Thyroid gland (tissue), 4 donors: ENCODE measurements around the gene ADAMTSL3. TPM values are rescaled to one million over a fixed set of nuclear protein-coding genes. Genes with fewer than 3 reads are reported as not detected.

Experiments used
- DNase-seq, 2 donors: peaks; one replicate each; pipeline ENCODE4 v3.0.0-alpha.2; 2019
- H3K27ac ChIP-seq, 3 donors: fragments of 200-600 bp; sonication (generic); 1 replicate in 2 of 3; 2 replicates in 1 of 3; pipeline ENCODE4 v1.5.1; 2016 to 2019; ENCODE audit warnings: mild to moderate bottlenecking in 1 of 3, moderate library complexity in 1 of 3
- H3K27me3 ChIP-seq: fragments of 200-600 bp; sonication (generic); one replicate; pipeline ENCODE4 v1.5.1; 2019
- H3K36me3 ChIP-seq, 2 donors: fragments of 200-600 bp; sonication (generic); one replicate each; pipeline ENCODE4 v1.5.1; 2016 to 2019
- H3K4me1 ChIP-seq, 2 donors: fragments of 200-600 bp; sonication (generic); one replicate each; pipeline ENCODE4 v1.5.1; 2017 to 2019
- H3K4me3 ChIP-seq, 3 donors: fragments of 200-600 bp; sonication (generic); replicated peaks in 1 of 3; 1 replicate in 2 of 3; 2 replicates in 1 of 3; pipeline ENCODE4 v1.5.1; 2016; ENCODE audit warnings: mild to moderate bottlenecking in 1 of 3
- H3K9me3 ChIP-seq: fragments of 200-600 bp; sonication (generic); one replicate; pipeline ENCODE4 v1.5.1; 2017
- CTCF ChIP-seq, 6 experiments: fragments of 200-600 bp in 3 of 6; fragments of 450-650 bp in 3 of 6; sonication (generic) in 3 of 6; IDR thresholded peaks; one replicate each; pipeline ENCODE4 v1.5.1; 2016 to 2019; ENCODE audit warnings: antibody characterized with exemption in 6 of 6, mild to moderate bottlenecking in 2 of 6, inconsistent platforms in 1 of 6, moderate library complexity in 1 of 6
- POLR2A ChIP-seq, 2 donors: fragments of 450-650 bp; IDR thresholded peaks; one replicate each; pipeline ENCODE4 v1.6.1; 2017; ENCODE audit warnings: antibody characterized with exemption in 2 of 2, mild to moderate bottlenecking in 2 of 2, moderate library complexity in 1 of 2
- WGBS, 2 donors: methylation state at CpG; one replicate each; pipeline ENCODE4 v1.1.5; 2017; 5-methylcytosine and 5-hydroxymethylcytosine counted together
- intact Hi-C: fragments of 100-400 bp; cut with DNase I; formaldehyde crosslinking; loops from one replicate; pipeline ENCODE4 v1.15.1; 2023
- total RNA-seq, 4 donors: library from RNA; depleted of rRNA; stranded (reverse); fragments of >200 nt; gene quantifications; one replicate each; pipeline ENCODE4 v1.2.3, GENCODE V29; 2016

The ADAMTSL3 gene
- 10 to 100 TPM in 1 of 4 donors, 1 to 10 TPM in 3; 5.5 to 14.8 (median 6.5) TPM for total RNA-seq

GRCh38 chr15:83653639-83654378 is at the start of gene ADAMTSL3:
Gene ADAMTSL3, plus strand, starts transcription at chr15:83654123. Its CDS starts 1,639 bp downstream, at chr15:83655762.
- Histone ChIP-seq H3K27me3 (no peaks in the 10 kb centered on the region), H3K27ac (peak within 1 kb of the TSS in 1 of 3 donors; percentile 68), H3K4me3 (peak within 1 kb of the TSS in 2 of 3 donors; percentile 2 to 44), H3K9me3 (no peaks in the 10 kb centered on the region), H3K36me3 (no peaks in the 10 kb centered on the region), H3K4me1 (peaks cover 4 to 13% of the 10 kb centered on the region in 2 donors)
- peak in 1 of 6 experiments; percentile 19 for TF ChIP-seq CTCF (IDR thresholded peaks at IDR 0.05)
- peak in 1 of 2 donors; percentile 12 for TF ChIP-seq POLR2A (IDR thresholded peaks at IDR 0.05)
- peak; percentile 84 to 87 for DNase-seq
- intact Hi-C loops, result no loop called here
- 4% methylated on average over 5 of the region's 105 CpGs; no CpG with 5 or more reads in 1 of the 2 donors for WGBS, 2 donors

GRCh38 chr15:83604549-83604948 is 49.4 kb upstream of the ADAMTSL3 start:
- 91 to 95% methylated on average over 1 of the region's 1 CpG for WGBS, 2 donors
- no peaks in the 10 kb centered on the region for H3K27me3 ChIP-seq
- DNase-seq, result no peak
- intact Hi-C loops, result no loop called here
- no peak overlapping the region for H3K27ac ChIP-seq
- peaks cover 0 to 6% of the 10 kb centered on the region in 2 donors for H3K4me1 ChIP-seq
- TF ChIP-seq CTCF (IDR thresholded peaks at IDR 0.05) (no peak), POLR2A (IDR thresholded peaks at IDR 0.05) (no peak)
- no peak overlapping the region for H3K4me3 ChIP-seq
- no peaks in the 10 kb centered on the region for H3K9me3 ChIP-seq
- H3K36me3 ChIP-seq, result no peaks in the 10 kb centered on the region

- intact Hi-C loops, result no loop called here
- TF ChIP-seq CTCF (IDR thresholded peaks at IDR 0.05) (no peak), POLR2A (IDR thresholded peaks at IDR 0.05) (no peak)
- no peaks in the 10 kb centered on the region for H3K9me3 ChIP-seq
- H3K27ac ChIP-seq, result no peak overlapping the region
- no peak overlapping the region for H3K4me3 ChIP-seq
- DNase-seq, result no peak
- no peaks in the 10 kb centered on the region for H3K36me3 ChIP-seq
- H3K4me1 ChIP-seq, result peaks cover 0 to 6% of the 10 kb centered on the region in 2 donors
- WGBS, 2 donors, result 56 to 68% methylated on average over 7 of the region's 7 CpGs
- no peaks in the 10 kb centered on the region for H3K27me3 ChIP-seq
These were observed 48.6 kb upstream of the ADAMTSL3 start for GRCh38 chr15:83605111-83605945.

- intact Hi-C loops, result no loop called here
- Histone ChIP-seq H3K27me3 (no peaks in the 10 kb centered on the region), H3K27ac (no peak overlapping the region), H3K4me3 (no peak overlapping the region), H3K9me3 (no peaks in the 10 kb centered on the region), H3K36me3 (no peaks in the 10 kb centered on the region), H3K4me1 (peaks cover 0 to 10% of the 10 kb centered on the region in 2 donors)
- TF ChIP-seq CTCF (IDR thresholded peaks at IDR 0.05) (no peak), POLR2A (IDR thresholded peaks at IDR 0.05) (no peak)
- DNase-seq, result no peak
- 89 to 90% methylated on average over 3 of the region's 3 CpGs for WGBS, 2 donors
These were observed 43.8 kb upstream of the ADAMTSL3 start for GRCh38 chr15:83610132-83610531.
